ENCODE results near the gene SPATA2L.
"Not testable (repeated sequence)": the region's sequence is repeated elsewhere in the genome, so short reads cannot be mapped to it uniquely, and the experiment has no call there.

Gene SPATA2L

GRCh38 chr16:89695086-89695874 is 6.2 kb downstream of the SPATA2L start:
- ChIA-PET CTCF (interaction anchor here (1.5 kb wide), 1 partner anchor 11 kb away, joined by 4 read pairs; no protein-coding TSS in a partner anchor), POLR2A (interaction anchor here (2.0 to 2.8 kb wide), 2 partner anchors 9 to 12 kb away, joined by 5 to 10 read pairs; partner anchors contain the start of gene CDK10)
- no peak for DNase-seq (ENCODE audit: extremely low spot score)
- TF ChIP-seq ELF4 (IDR thresholded peaks at IDR 0.05) (no peak), LEF1 (IDR thresholded peaks at IDR 0.05; ENCODE audit: borderline replicate concordance) (no peak), PKNOX1 (IDR thresholded peaks at IDR 0.05) (no peak), ZNF384 (IDR thresholded peaks at IDR 0.05) (no peak), L3MBTL2 (conservative IDR thresholded peaks at IDR 0.05) (no peak), FOXM1 (IDR thresholded peaks at IDR 0.05; ENCODE audit: borderline replicate concordance) (no peak)

DNA sequence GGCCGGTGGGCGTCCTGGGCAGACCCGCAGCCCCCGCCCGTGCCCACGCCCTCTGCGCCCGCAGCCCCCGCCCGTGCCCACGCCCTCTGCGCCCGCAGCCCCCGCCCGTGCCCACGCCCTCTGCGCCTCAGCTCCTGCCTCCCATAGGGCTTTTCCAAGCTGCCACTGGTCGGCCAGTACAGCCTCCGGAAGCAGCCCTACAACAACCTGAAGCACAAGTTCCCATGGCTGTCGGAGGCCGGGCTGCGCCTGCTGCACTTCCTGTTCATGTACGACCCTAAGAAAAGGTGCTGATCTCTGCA is 6.8 kb downstream of the SPATA2L start:
- not testable (repeated sequence) for DNase-seq (ENCODE audit: extremely low spot score)
- POLR2A ChIA-PET: interaction anchor here (2.0 to 2.8 kb wide), 2 partner anchors 8 to 13 kb away, joined by 5 to 10 read pairs; partner anchors contain the start of gene CDK10
- CTCF ChIA-PET: interaction anchor here (1.5 kb wide), 1 partner anchor 11 kb away, joined by 4 read pairs; no protein-coding TSS in a partner anchor

DNA sequence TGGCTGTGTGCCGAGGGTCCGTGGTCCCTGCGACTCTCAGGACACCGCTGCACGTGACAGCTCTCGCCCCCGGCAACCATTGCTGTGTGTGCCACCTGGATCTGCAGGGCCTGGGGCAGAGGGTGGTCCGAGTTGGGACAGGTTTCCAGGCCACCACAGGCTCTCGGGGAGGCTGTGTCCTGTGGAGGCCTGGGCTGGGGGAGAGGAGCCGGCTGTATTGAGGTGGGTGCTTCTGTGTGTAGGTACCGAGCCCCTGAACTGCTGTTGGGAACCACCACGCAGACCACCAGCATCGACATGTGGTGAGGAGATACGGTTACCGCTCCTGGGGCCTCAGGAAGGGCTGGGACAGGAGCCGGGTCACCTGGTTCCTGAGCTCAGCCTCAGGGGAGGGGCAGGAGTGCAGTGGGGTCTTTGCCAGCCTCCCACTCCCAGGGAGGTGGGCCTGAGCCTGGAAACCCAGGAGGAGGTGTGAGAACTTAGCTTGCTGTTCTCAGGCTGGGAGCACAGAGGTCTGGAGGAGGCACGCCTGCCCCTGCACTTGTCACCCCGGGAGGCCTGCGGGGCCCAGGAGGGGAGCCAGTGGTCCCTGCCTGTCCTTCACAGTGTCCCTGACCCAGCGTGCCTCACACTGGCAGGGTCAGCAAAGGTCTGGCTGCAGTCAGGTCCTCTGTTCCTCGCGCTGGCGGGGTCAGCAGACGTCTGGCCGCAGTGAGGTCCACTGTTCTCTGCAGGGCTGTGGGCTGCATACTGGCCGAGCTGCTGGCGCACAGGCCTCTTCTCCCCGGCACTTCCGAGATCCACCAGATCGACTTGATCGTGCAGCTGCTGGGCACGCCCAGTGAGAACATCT is 7.3 kb downstream of the SPATA2L start:
- TF ChIP-seq NFRKB (IDR thresholded peaks at IDR 0.05) (no peak), SUZ12 (IDR thresholded peaks at IDR 0.05) (no peak), SP1 (IDR thresholded peaks at IDR 0.05) (no peak)
- DNase-seq (ENCODE audit: extremely low spot score): no peak
- ChIA-PET CTCF (interaction anchor here (1.5 kb wide), 1 partner anchor 12 kb away, joined by 4 read pairs; no protein-coding TSS in a partner anchor), POLR2A (interaction anchor here (0.8 to 2.8 kb wide), 3 partner anchors 7 to 26 kb away, joined by 4 to 10 read pairs (median 5); partner anchors contain the start of genes CDK10 and VPS9D1)

GRCh38 chr16:89693289-89693731 is 8.2 kb downstream of the SPATA2L start:
- ChIA-PET POLR2A (interaction anchor here (0.8 to 2.0 kb wide), 2 partner anchors 14 to 27 kb away, joined by 4 to 5 read pairs; partner anchors contain the start of gene VPS9D1), CTCF (no interaction called here)
- DNase-seq (ENCODE audit: extremely low spot score): no peak
- no peak for TF ChIP-seq BHLHE40 (IDR thresholded peaks at IDR 0.05; ENCODE audit: borderline replicate concordance)
- no peak for TF ChIP-seq ZNF384 (IDR thresholded peaks at IDR 0.05)
- TF ChIP-seq FOXA1 (IDR thresholded peaks at IDR 0.05): no peak
- no peak for TF ChIP-seq SUZ12 (IDR thresholded peaks at IDR 0.05)
- no peak for TF ChIP-seq TARDBP (IDR thresholded peaks at IDR 0.05)
- TF ChIP-seq FOXK2 (IDR thresholded peaks at IDR 0.05): no peak
- TF ChIP-seq HDGF (IDR thresholded peaks at IDR 0.05; ENCODE audit: borderline replicate concordance): no peak
- no peak for TF ChIP-seq LEF1 (IDR thresholded peaks at IDR 0.05; ENCODE audit: borderline replicate concordance)
- no peak for TF ChIP-seq PKNOX1 (IDR thresholded peaks at IDR 0.05)
- TF ChIP-seq FOXM1 (IDR thresholded peaks at IDR 0.05; ENCODE audit: borderline replicate concordance): no peak
- no peak for TF ChIP-seq NFRKB (IDR thresholded peaks at IDR 0.05)
- TF ChIP-seq L3MBTL2 (conservative IDR thresholded peaks at IDR 0.05): no peak
- TF ChIP-seq SP1 (IDR thresholded peaks at IDR 0.05): no peak

GRCh38 chr16:89691986-89692569 is 9.4 kb downstream of the SPATA2L start:
- no peak for DNase-seq (ENCODE audit: extremely low spot score)
- POLR2A ChIA-PET: no interaction called here
- CTCF ChIA-PET: no interaction called here
- no peak for TF ChIP-seq FOXM1 (IDR thresholded peaks at IDR 0.05; ENCODE audit: borderline replicate concordance)
- no peak for TF ChIP-seq TARDBP (IDR thresholded peaks at IDR 0.05)
- TF ChIP-seq FOXK2 (IDR thresholded peaks at IDR 0.05): no peak
- TF ChIP-seq PKNOX1 (IDR thresholded peaks at IDR 0.05): no peak
- TF ChIP-seq BHLHE40 (IDR thresholded peaks at IDR 0.05; ENCODE audit: borderline replicate concordance): no peak
- no peak for TF ChIP-seq ARNT (IDR thresholded peaks at IDR 0.05)
- TF ChIP-seq LEF1 (IDR thresholded peaks at IDR 0.05; ENCODE audit: borderline replicate concordance): no peak

DNA sequence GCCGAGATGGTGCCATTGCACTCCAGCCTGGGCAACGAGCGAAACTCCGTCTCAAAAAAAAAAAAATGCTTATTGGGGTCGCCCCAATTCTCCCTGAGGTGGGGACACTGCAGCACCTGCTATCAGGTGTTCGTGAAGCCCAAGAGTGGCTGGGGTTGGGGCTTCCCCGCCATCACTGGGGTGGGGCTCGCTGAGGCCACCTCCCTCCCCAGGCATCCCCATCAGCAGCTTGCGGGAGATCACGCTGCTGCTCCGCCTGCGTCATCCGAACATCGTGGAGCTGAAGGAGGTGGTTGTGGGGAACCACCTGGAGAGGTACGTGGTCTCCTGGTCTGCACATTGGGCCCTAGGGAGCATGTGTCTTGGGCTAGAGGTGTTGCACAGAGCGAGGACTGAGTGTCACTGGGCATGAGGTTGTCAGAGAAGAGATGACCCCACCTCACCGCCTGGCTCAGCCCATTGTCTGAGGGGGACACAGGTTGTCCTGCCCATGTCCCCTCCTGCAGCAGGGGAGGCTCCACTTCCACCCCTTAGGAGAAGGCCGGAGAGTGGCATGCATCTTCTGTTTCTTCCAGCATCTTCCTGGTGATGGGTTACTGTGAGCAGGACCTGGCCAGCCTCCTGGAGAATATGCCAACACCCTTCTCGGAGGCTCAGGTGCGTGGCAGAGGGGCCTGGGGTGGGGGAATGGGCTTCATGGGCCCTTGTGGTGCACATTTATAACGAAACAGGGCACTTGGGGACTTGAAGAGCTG is 10.1 kb downstream of the SPATA2L start:
- no peak for DNase-seq (ENCODE audit: extremely low spot score)
- TF ChIP-seq NFRKB (IDR thresholded peaks at IDR 0.05) (no peak), ARNT (IDR thresholded peaks at IDR 0.05) (no peak), FOXK2 (IDR thresholded peaks at IDR 0.05) (no peak), ZNF384 (IDR thresholded peaks at IDR 0.05) (no peak), FOXM1 (IDR thresholded peaks at IDR 0.05; ENCODE audit: borderline replicate concordance) (no peak)
- POLR2A ChIA-PET: no interaction called here
- CTCF ChIA-PET: no interaction called here
